ENCODE results near the gene FANCC.

FANCC gene

GRCh38 chr9:95261890-95262289 is 55.6 kb downstream of the FANCC start:
- Histone ChIP-seq H2BK120ac (ENCODE audit: low read depth, low read length) (no peak overlapping the region), H2AK5ac (ENCODE audit: low read depth, low read length) (no peak overlapping the region), H2BK12ac (ENCODE audit: low read length) (no peak overlapping the region), H3K18ac (ENCODE audit: low read length) (no peak overlapping the region), H2AFZ (ENCODE audit: low read length) (no peak overlapping the region), H3K4ac (ENCODE audit: low read length) (no peak overlapping the region), H3K4me3 (ENCODE audit: low read length in 2 of 2) (no peak overlapping the region), H3K79me1 (ENCODE audit: low read depth, low read length) (no peaks in the 10 kb centered on the region), H3K9ac (ENCODE audit: low read depth, low read length, poor library complexity) (no peak overlapping the region), H3K9me3 (replicated peaks in 1 of 2; ENCODE audit: control insufficient read depth in 2 of 2, insufficient read depth in 1 of 2, low read depth in 1 of 2, low read length in 2 of 2) (no peaks in the 10 kb centered on the region), H2BK5ac (ENCODE audit: low read length) (no peak overlapping the region), H4K8ac (ENCODE audit: low read depth, low read length) (no peak overlapping the region), H3K23ac (ENCODE audit: low read depth, low read length, poor library complexity) (no peak overlapping the region), H3K4me1 (ENCODE audit: control insufficient read depth in 2 of 2, insufficient read depth in 1 of 2, low read depth in 1 of 2, low read length in 2 of 2) (peaks cover 2 to 4% of the 10 kb centered on the region in 2 donors), H3K27ac (replicated peaks; ENCODE audit: low read length) (no peak overlapping the region), H3K4me2 (ENCODE audit: insufficient read depth, low read length, poor library complexity, severe bottlenecking) (no peak overlapping the region), H3K27me3 (ENCODE audit: control insufficient read depth in 3 of 3, insufficient read depth in 3 of 3, low read depth in 1 of 3, low read length in 3 of 3) (no peaks in the 10 kb centered on the region), H4K91ac (ENCODE audit: low read depth, low read length, poor library complexity) (no peak overlapping the region), H3K14ac (ENCODE audit: low read length) (no peak overlapping the region), H3K36me3 (replicated peaks in 1 of 2; ENCODE audit: control insufficient read depth in 2 of 2, insufficient read depth in 2 of 2, low read length in 2 of 2) (no peaks in the 10 kb centered on the region), H2BK15ac (ENCODE audit: low read length) (no peak overlapping the region)
- DNase-seq (ENCODE audit: low spot score) = no peak
- WGBS, 2 donors (ENCODE audit: extremely low coverage in 2 of 2, insufficient read length in 2 of 2, insufficient replicate concordance in 1 of 2) = no CpG with 5 or more reads among the region's 1 CpG

DNA sequence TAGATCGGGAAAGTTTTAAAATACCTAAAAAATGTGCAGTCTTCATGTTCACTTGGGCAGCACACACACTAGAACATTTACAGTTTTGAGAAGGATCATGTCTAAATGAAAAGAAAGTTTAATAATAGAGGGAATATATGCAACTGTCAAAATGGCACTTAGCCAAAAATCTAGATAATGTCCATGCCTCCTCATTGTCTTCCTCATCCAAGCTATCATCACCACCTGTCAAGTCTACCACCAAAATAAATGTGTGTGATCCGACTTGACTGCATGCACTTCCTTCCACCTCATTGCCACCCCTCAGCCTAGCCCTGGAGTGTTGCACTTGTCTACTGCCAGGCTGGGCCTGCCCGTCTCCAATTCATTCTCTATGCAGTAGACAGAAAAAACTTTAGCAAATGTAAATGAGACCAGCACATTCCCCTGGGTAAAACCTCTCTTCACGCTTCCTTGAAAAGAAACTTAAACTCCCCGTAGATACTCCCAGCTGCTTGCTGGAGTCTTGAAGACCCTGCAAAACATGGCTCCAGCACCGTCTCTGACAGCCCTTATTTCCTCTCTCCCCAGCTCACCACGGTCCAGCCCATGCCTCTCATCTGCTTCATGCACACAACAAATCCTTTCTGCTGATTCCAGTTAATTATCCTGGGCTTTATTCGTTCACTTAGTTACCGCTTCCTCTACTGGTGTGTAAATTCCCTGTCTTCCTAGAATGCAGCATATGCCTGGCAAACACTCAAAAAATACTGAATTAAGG is 66.9 kb downstream of the FANCC start:
- H3K4me3 ChIP-seq (ENCODE audit: low read length in 2 of 2) = no peak overlapping the region
- DNase-seq (ENCODE audit: low spot score) = no peak
- no peak overlapping the region for H3K4me2 ChIP-seq (ENCODE audit: insufficient read depth, low read length, poor library complexity, severe bottlenecking)
- no peak overlapping the region for H3K18ac ChIP-seq (ENCODE audit: low read length)
- H3K36me3 ChIP-seq (replicated peaks in 1 of 2; ENCODE audit: control insufficient read depth in 2 of 2, insufficient read depth in 2 of 2, low read length in 2 of 2) = peaks cover 2 to 29% of the 10 kb centered on the region in 2 donors
- no peak overlapping the region for H2BK15ac ChIP-seq (ENCODE audit: low read length)
- H2BK12ac ChIP-seq (ENCODE audit: low read length) = no peak overlapping the region
- no peak overlapping the region for H4K91ac ChIP-seq (ENCODE audit: low read depth, low read length, poor library complexity)
- H3K4me1 ChIP-seq (ENCODE audit: control insufficient read depth in 2 of 2, insufficient read depth in 1 of 2, low read depth in 1 of 2, low read length in 2 of 2) = peaks cover 8 to 12% of the 10 kb centered on the region in 2 donors
- H2AFZ ChIP-seq (ENCODE audit: low read length) = peak overlapping the region; percentile 43
- H3K4ac ChIP-seq (ENCODE audit: low read length) = no peak overlapping the region
- no peaks in the 10 kb centered on the region for H3K27me3 ChIP-seq (ENCODE audit: control insufficient read depth in 3 of 3, insufficient read depth in 3 of 3, low read depth in 1 of 3, low read length in 3 of 3)
- no peak overlapping the region for H2BK120ac ChIP-seq (ENCODE audit: low read depth, low read length)
- H3K23ac ChIP-seq (ENCODE audit: low read depth, low read length, poor library complexity) = no peak overlapping the region
- no peak overlapping the region for H4K8ac ChIP-seq (ENCODE audit: low read depth, low read length)
- no peak overlapping the region for H3K9ac ChIP-seq (ENCODE audit: low read depth, low read length, poor library complexity)
- H3K27ac ChIP-seq (replicated peaks; ENCODE audit: low read length) = peak overlapping the region; percentile 19
- H3K9me3 ChIP-seq (replicated peaks in 1 of 2; ENCODE audit: control insufficient read depth in 2 of 2, insufficient read depth in 1 of 2, low read depth in 1 of 2, low read length in 2 of 2) = no peaks in the 10 kb centered on the region
- no CpG with 5 or more reads among the region's 9 CpGs for WGBS, 2 donors (ENCODE audit: extremely low coverage in 2 of 2, insufficient read length in 2 of 2, insufficient replicate concordance in 1 of 2)
- H2AK5ac ChIP-seq (ENCODE audit: low read depth, low read length) = no peak overlapping the region
- no peak overlapping the region for H3K14ac ChIP-seq (ENCODE audit: low read length)
- H2BK5ac ChIP-seq (ENCODE audit: low read length) = no peak overlapping the region
- H3K79me1 ChIP-seq (ENCODE audit: low read depth, low read length) = peaks cover 2% of the 10 kb centered on the region

- no peak overlapping the region for H2AK5ac ChIP-seq (ENCODE audit: low read depth, low read length)
- peaks cover 8 to 12% of the 10 kb centered on the region in 2 donors for H3K4me1 ChIP-seq (ENCODE audit: control insufficient read depth in 2 of 2, insufficient read depth in 1 of 2, low read depth in 1 of 2, low read length in 2 of 2)
- no peak for DNase-seq (ENCODE audit: low spot score)
- H3K27ac ChIP-seq (replicated peaks; ENCODE audit: low read length) = no peak overlapping the region
- no peaks in the 10 kb centered on the region for H3K9me3 ChIP-seq (replicated peaks in 1 of 2; ENCODE audit: control insufficient read depth in 2 of 2, insufficient read depth in 1 of 2, low read depth in 1 of 2, low read length in 2 of 2)
- no peak overlapping the region for H3K14ac ChIP-seq (ENCODE audit: low read length)
- peaks cover 2% of the 10 kb centered on the region for H3K79me1 ChIP-seq (ENCODE audit: low read depth, low read length)
- H3K4ac ChIP-seq (ENCODE audit: low read length) = no peak overlapping the region
- H3K23ac ChIP-seq (ENCODE audit: low read depth, low read length, poor library complexity) = no peak overlapping the region
- H2AFZ ChIP-seq (ENCODE audit: low read length) = no peak overlapping the region
- H3K4me2 ChIP-seq (ENCODE audit: insufficient read depth, low read length, poor library complexity, severe bottlenecking) = no peak overlapping the region
- H2BK120ac ChIP-seq (ENCODE audit: low read depth, low read length) = no peak overlapping the region
- no peak overlapping the region for H3K9ac ChIP-seq (ENCODE audit: low read depth, low read length, poor library complexity)
- H3K18ac ChIP-seq (ENCODE audit: low read length) = no peak overlapping the region
- no peak overlapping the region for H2BK15ac ChIP-seq (ENCODE audit: low read length)
- no CpG with 5 or more reads among the region's 2 CpGs for WGBS, 2 donors (ENCODE audit: extremely low coverage in 2 of 2, insufficient read length in 2 of 2, insufficient replicate concordance in 1 of 2)
- H4K91ac ChIP-seq (ENCODE audit: low read depth, low read length, poor library complexity) = no peak overlapping the region
- no peak overlapping the region for H4K8ac ChIP-seq (ENCODE audit: low read depth, low read length)
- no peak overlapping the region for H2BK12ac ChIP-seq (ENCODE audit: low read length)
- no peaks in the 10 kb centered on the region for H3K27me3 ChIP-seq (ENCODE audit: control insufficient read depth in 3 of 3, insufficient read depth in 3 of 3, low read depth in 1 of 3, low read length in 3 of 3)
- H3K36me3 ChIP-seq (replicated peaks in 1 of 2; ENCODE audit: control insufficient read depth in 2 of 2, insufficient read depth in 2 of 2, low read length in 2 of 2) = peaks cover 2 to 34% of the 10 kb centered on the region in 2 donors
- no peak overlapping the region for H3K4me3 ChIP-seq (ENCODE audit: low read length in 2 of 2)
- no peak overlapping the region for H2BK5ac ChIP-seq (ENCODE audit: low read length)
Measured at GRCh38 chr9:95249986-95250385, 67.5 kb downstream of the FANCC start.

GRCh38 chr9:95246547-95246946 is 71.0 kb downstream of the FANCC start:
- no peak overlapping the region for H2BK120ac ChIP-seq (ENCODE audit: low read depth, low read length)
- no peak for DNase-seq (ENCODE audit: low spot score)
- no peak overlapping the region for H2AFZ ChIP-seq (ENCODE audit: low read length)
- no peak overlapping the region for H3K23ac ChIP-seq (ENCODE audit: low read depth, low read length, poor library complexity)
- no peak overlapping the region for H4K8ac ChIP-seq (ENCODE audit: low read depth, low read length)
- H3K9ac ChIP-seq (ENCODE audit: low read depth, low read length, poor library complexity) = no peak overlapping the region
- peaks cover 8 to 12% of the 10 kb centered on the region in 2 donors for H3K4me1 ChIP-seq (ENCODE audit: control insufficient read depth in 2 of 2, insufficient read depth in 1 of 2, low read depth in 1 of 2, low read length in 2 of 2)
- no peak overlapping the region for H2AK5ac ChIP-seq (ENCODE audit: low read depth, low read length)
- no peaks in the 10 kb centered on the region for H3K9me3 ChIP-seq (replicated peaks in 1 of 2; ENCODE audit: control insufficient read depth in 2 of 2, insufficient read depth in 1 of 2, low read depth in 1 of 2, low read length in 2 of 2)
- no peak overlapping the region for H3K4me3 ChIP-seq (ENCODE audit: low read length in 2 of 2)
- no CpG with 5 or more reads among the region's 1 CpG for WGBS, 2 donors (ENCODE audit: extremely low coverage in 2 of 2, insufficient read length in 2 of 2, insufficient replicate concordance in 1 of 2)
- H2BK5ac ChIP-seq (ENCODE audit: low read length) = no peak overlapping the region
- H3K27ac ChIP-seq (replicated peaks; ENCODE audit: low read length) = no peak overlapping the region
- no peak overlapping the region for H3K14ac ChIP-seq (ENCODE audit: low read length)
- H3K18ac ChIP-seq (ENCODE audit: low read length) = no peak overlapping the region
- no peaks in the 10 kb centered on the region for H3K27me3 ChIP-seq (ENCODE audit: control insufficient read depth in 3 of 3, insufficient read depth in 3 of 3, low read depth in 1 of 3, low read length in 3 of 3)
- H3K79me1 ChIP-seq (ENCODE audit: low read depth, low read length) = no peaks in the 10 kb centered on the region
- H2BK15ac ChIP-seq (ENCODE audit: low read length) = no peak overlapping the region
- H4K91ac ChIP-seq (ENCODE audit: low read depth, low read length, poor library complexity) = no peak overlapping the region
- H3K4me2 ChIP-seq (ENCODE audit: insufficient read depth, low read length, poor library complexity, severe bottlenecking) = no peak overlapping the region
- H3K4ac ChIP-seq (ENCODE audit: low read length) = no peak overlapping the region
- no peak overlapping the region for H2BK12ac ChIP-seq (ENCODE audit: low read length)
- H3K36me3 ChIP-seq (replicated peaks in 1 of 2; ENCODE audit: control insufficient read depth in 2 of 2, insufficient read depth in 2 of 2, low read length in 2 of 2) = peaks cover 2 to 41% of the 10 kb centered on the region in 2 donors
